IMR-90 (cell line): ENCODE data around the gene CAPN5. TPM values are rescaled to one million over a fixed set of nuclear protein-coding genes. Genes with fewer than 3 reads are reported as not detected.

ENCODE experiments used
- ATAC-seq: fragments of 200-7000 bp; cut with Tn5 transposase; 2 replicates; pipeline ENCODE4 v1.9.1; 2020; ENCODE audit warnings: low read depth, mild to moderate bottlenecking, moderate library complexity
- BruUV-seq: library from RNA; stranded (reverse); fragments of 400-500 nt; replicated peaks from 2 replicates; lab custom pipeline; 2021; lab: Mats Ljungman, UMichigan
- CTCF ChIA-PET: fragments of 300-600 bp; formaldehyde crosslinking; extraction: SDS; loops from one replicate; lab custom pipeline; 2021; ENCODE audit warnings: antibody characterized with exemption; lab: Yijun Ruan, JAX
- POLR2A ChIA-PET: fragments of 300-600 bp; sonication (Branson Sonifier 250); formaldehyde crosslinking; loops from one replicate; lab custom pipeline; 2022; ENCODE audit warnings: antibody characterized with exemption; ENCODE audit not compliant: unreplicated experiment; lab: Charles Lee
- DNase-seq: peaks from one replicate; pipeline ENCODE4 v3.0.0; 2013
- H2AFZ ChIP-seq: replicated peaks from 2 replicates; pipeline ENCODE3; 2013; ENCODE audit warnings: low read length, mild to moderate bottlenecking; ENCODE audit not compliant: poor library complexity
- H2AK5ac ChIP-seq: 2 replicates; pipeline ENCODE4 v1.6.1; 2013; ENCODE audit warnings: low read depth, low read length, inconsistent platforms
- H2AK9ac ChIP-seq: replicated peaks from 2 replicates; pipeline ENCODE3; 2013; ENCODE audit warnings: mild to moderate bottlenecking, low read depth, low read length, moderate library complexity; ENCODE audit not compliant: poor library complexity
- H2BK120ac ChIP-seq: 2 replicates; pipeline ENCODE4 v1.6.1; 2013; ENCODE audit warnings: low read depth, low read length, inconsistent platforms
- H2BK15ac ChIP-seq: 3 replicates; pipeline ENCODE4 v1.6.1; 2013; ENCODE audit warnings: low read depth, low read length, inconsistent platforms
- H2BK20ac ChIP-seq: 2 replicates; pipeline ENCODE4 v1.6.1; 2013; ENCODE audit warnings: low read depth, mild to moderate bottlenecking, inconsistent platforms, low read length, moderate library complexity
- H2BK5ac ChIP-seq: 2 replicates; pipeline ENCODE4 v1.6.1; 2013; ENCODE audit warnings: mild to moderate bottlenecking, low read depth, low read length, inconsistent platforms; ENCODE audit not compliant: poor library complexity, severe bottlenecking
- H3K14ac ChIP-seq: replicated peaks from 2 replicates; pipeline ENCODE4 v1.6.1; 2013; ENCODE audit warnings: low read depth, low read length, inconsistent platforms
- H3K18ac ChIP-seq: 2 replicates; pipeline ENCODE4 v1.6.1; 2013; ENCODE audit warnings: low read depth, low read length, control low read depth
- H3K23ac ChIP-seq: 2 replicates; pipeline ENCODE4 v1.6.1; 2013; ENCODE audit warnings: low read depth, low read length, inconsistent platforms
- H3K27ac ChIP-seq: 2 replicates; pipeline ENCODE4 v1.5.1; 2013; ENCODE audit warnings: mild to moderate bottlenecking, control low read depth, low read length; ENCODE audit not compliant: insufficient read depth
- H3K27me3 ChIP-seq: 2 replicates; pipeline ENCODE4 v1.6.1; 2013; ENCODE audit warnings: low read length; ENCODE audit not compliant: control insufficient read depth, insufficient read depth
- H3K36me3 ChIP-seq: 2 replicates; pipeline ENCODE4 v1.6.1; 2013; ENCODE audit warnings: low read length, mixed read lengths; ENCODE audit not compliant: control insufficient read depth, insufficient read depth
- H3K4ac ChIP-seq: 2 replicates; pipeline ENCODE4 v1.6.1; 2013; ENCODE audit warnings: low read depth, low read length, inconsistent platforms
- H3K4me1 ChIP-seq: 2 replicates; pipeline ENCODE4 v1.6.1; 2013; ENCODE audit warnings: low read length, mixed read lengths; ENCODE audit not compliant: control insufficient read depth, insufficient read depth
- H3K4me2 ChIP-seq: 2 replicates; pipeline ENCODE4 v1.6.1; 2013; ENCODE audit warnings: low read depth, mild to moderate bottlenecking, control low read depth, low read length, moderate library complexity
- H3K4me3 ChIP-seq: 2 replicates; pipeline ENCODE4 v1.5.1; 2013; ENCODE audit warnings: low read depth, mild to moderate bottlenecking, control low read depth, low read length, moderate library complexity; ENCODE audit not compliant: insufficient read depth
- H3K56ac ChIP-seq: 2 replicates; pipeline ENCODE4 v1.6.1; 2013; ENCODE audit warnings: low read length, inconsistent platforms; ENCODE audit not compliant: insufficient read depth; ENCODE audit errors: extremely low read depth
- H3K79me1 ChIP-seq, 2 experiments: 2 replicates each; pipeline ENCODE4 v1.6.1; 2013; ENCODE audit warnings: low read length in 2 of 2, inconsistent platforms in 1 of 2, low read depth in 1 of 2
- H3K9ac ChIP-seq: 2 replicates; pipeline ENCODE4 v1.6.1; 2013; ENCODE audit warnings: low read depth, low read length, control low read depth
- H3K9me1 ChIP-seq: 2 replicates; pipeline ENCODE4 v1.6.1; 2013; ENCODE audit warnings: low read length, inconsistent platforms; ENCODE audit not compliant: insufficient read depth
- H3K9me3 ChIP-seq: 2 replicates; pipeline ENCODE4 v1.6.1; 2013; ENCODE audit warnings: low read length; ENCODE audit not compliant: control insufficient read depth, insufficient read depth
- H4K20me1 ChIP-seq: 2 replicates; pipeline ENCODE4 v1.6.1; 2013; ENCODE audit warnings: low read length, inconsistent platforms; ENCODE audit not compliant: insufficient read depth
- H4K5ac ChIP-seq: 2 replicates; pipeline ENCODE4 v1.6.1; 2013; ENCODE audit warnings: mild to moderate bottlenecking, low read depth, low read length, control low read depth
- H4K8ac ChIP-seq, 2 experiments: 2 replicates each; pipeline ENCODE4 v1.6.1; 2013; ENCODE audit warnings: low read depth in 2 of 2, low read length in 2 of 2, control low read depth in 1 of 2, inconsistent platforms in 1 of 2
- H4K91ac ChIP-seq: 2 replicates; pipeline ENCODE4 v1.6.1; 2013; ENCODE audit warnings: low read depth, low read length, inconsistent platforms; ENCODE audit not compliant: insufficient read depth
- BHLHE40 ChIP-seq: fragments of 150-350 bp; IDR thresholded peaks from 2 replicates; pipeline ENCODE4 v1.6.1; 2016; ENCODE audit warnings: mild to moderate bottlenecking, low read depth, low read length
- CEBPB ChIP-seq: IDR thresholded peaks from 2 replicates; pipeline ENCODE4 v1.6.1; 2012; ENCODE audit warnings: low read depth, low read length, improper control_type of control experiment
- RCOR1 ChIP-seq: IDR thresholded peaks from 2 replicates; pipeline ENCODE4 v1.6.1; 2012; ENCODE audit warnings: mild to moderate bottlenecking, low read length, improper control_type of control experiment; ENCODE audit not compliant: insufficient replicate concordance
- RFX5 ChIP-seq: IDR thresholded peaks from 2 replicates; pipeline ENCODE4 v1.8.0; 2012; ENCODE audit warnings: low read depth, mild to moderate bottlenecking, low read length, moderate library complexity
- SMC3 ChIP-seq: fragments of 150-350 bp; IDR thresholded peaks from 2 replicates; pipeline ENCODE4 v1.6.1; 2016; ENCODE audit warnings: low read depth, mild to moderate bottlenecking, antibody characterized with exemption, low read length, moderate library complexity
- WGBS, 2 experiments: methylation state at CpG; one replicate each; pipeline versions ENCODE4 v1.1.5 to v1.1.7; 2013; ENCODE audit warnings: missing lambda C conversion rate in 2 of 2; ENCODE audit not compliant: insufficient read length in 1 of 2; ENCODE audit errors: extremely low coverage in 2 of 2; 5-methylcytosine and 5-hydroxymethylcytosine counted together
- dilution Hi-C: fragments of 300-500 bp; cut with HindIII; formaldehyde crosslinking; loops from one replicate; pipeline ENCODE4 v1.14.3; 2018; ENCODE audit warnings: low sequenced_read_pairs; ENCODE audit not compliant: unreplicated experiment
- in situ Hi-C: fragments of 300-500 bp; cut with MboI; formaldehyde crosslinking; loops from 3 replicates; pipeline ENCODE4 v1.14.3; 2019; ENCODE audit warnings: low sequenced_read_pairs, inconsistent platforms, mixed read lengths
- intact Hi-C: fragments of 100-400 bp; cut with micrococcal nuclease; formaldehyde crosslinking; loops from 2 replicates; pipeline ENCODE4 v1.10.0; 2022
- polyA plus RNA-seq, 3 experiments: library from polyadenylated mRNA; depleted of rRNA; stranded (reverse); fragments of >200 nt; gene quantifications; 2 replicates each; pipeline ENCODE4 v1.2.3, GENCODE V29; 2012; ENCODE audit warnings: low replicate concordance in 1 of 3
- total RNA-seq: library from RNA; depleted of rRNA; stranded (reverse); fragments of >200 nt; gene quantifications from 2 replicates; pipeline ENCODE4 v1.2.3, GENCODE V29; 2012

Gene CAPN5
- total and polyA plus RNA-seq, 2 of the 4 experiments (the other 2 are of a cell fraction) = 8.1 to 24.0 TPM

- H2BK20ac ChIP-seq = no peak overlapping the region
- no peak overlapping the region for H3K4me2 ChIP-seq
- H3K9ac ChIP-seq = no peak overlapping the region
- H3K27ac ChIP-seq = no peak overlapping the region
- no peak overlapping the region for H4K5ac ChIP-seq
- WGBS, 2 experiments = no CpG with 5 or more reads among the region's 4 CpGs
- H3K79me1 ChIP-seq = no peaks in the 10 kb centered on the region
- no peaks in the 10 kb centered on the region for H3K9me1 ChIP-seq
- H3K4me3 ChIP-seq = no peak overlapping the region
- no peaks in the 10 kb centered on the region for H3K4me1 ChIP-seq
- TF ChIP-seq SMC3 (no peak), RCOR1 (no peak), BHLHE40 (no peak), RFX5 (no peak), CEBPB (peak; percentile 49; the same call in 1 of the 2 replicates)
- H2BK120ac ChIP-seq = no peak overlapping the region
- H3K18ac ChIP-seq = no peak overlapping the region
- peaks cover 18% of the 10 kb centered on the region for H3K27me3 ChIP-seq
- no peaks in the 10 kb centered on the region for H4K20me1 ChIP-seq
- H2AK9ac ChIP-seq = no peak overlapping the region
- intact Hi-C loops (no loop called here), in situ Hi-C loops (no loop called here), dilution Hi-C loops (no loop called here)
- DNase-seq (peak; percentile 91), ATAC-seq (peak; percentile 65)
- H3K56ac ChIP-seq = no peak overlapping the region
- no peak overlapping the region for H2AFZ ChIP-seq
- H3K4ac ChIP-seq = no peak overlapping the region
- H3K14ac ChIP-seq = no peak overlapping the region
- BruUV-seq = no TSS peak
- no peaks in the 10 kb centered on the region for H3K36me3 ChIP-seq
- POLR2A ChIA-PET = no interaction called here
- H2BK15ac ChIP-seq = no peak overlapping the region
- H2BK5ac ChIP-seq = no peak overlapping the region
- H3K9me3 ChIP-seq = no peaks in the 10 kb centered on the region
- no peak overlapping the region for H2AK5ac ChIP-seq
- CTCF ChIA-PET = interaction anchor here (1.0 kb wide), 1 partner anchor 47 kb away, joined by 3 read pairs; no protein-coding TSS in a partner anchor
- no peak overlapping the region for H3K23ac ChIP-seq
- no peak overlapping the region for H4K8ac ChIP-seq
- H4K91ac ChIP-seq = no peak overlapping the region
These were observed 74.3 kb downstream of the CAPN5 start for GRCh38 chr11:77141034-77141433.
